Skeletal muscle tissue (tissue), 4 donors: Measurements from ENCODE around the gene THPO. TPM values are rescaled to one million over a fixed set of nuclear protein-coding genes. Genes with fewer than 3 reads are reported as not detected.

Source experiments
- H3K27ac ChIP-seq: one replicate; pipeline ENCODE4 v1.7.0; 2013; ENCODE audit warnings: mild to moderate bottlenecking, low read depth, low read length, inconsistent platforms
- H3K27me3 ChIP-seq, 3 donors: one replicate each; pipeline ENCODE4 v1.7.0; 2013; ENCODE audit warnings: low read length in 3 of 3; ENCODE audit not compliant: control insufficient read depth in 3 of 3, insufficient read depth in 3 of 3
- H3K36me3 ChIP-seq, 3 donors: one replicate each; pipeline ENCODE4 v1.7.0; 2013; ENCODE audit warnings: low read length in 3 of 3; ENCODE audit not compliant: control insufficient read depth in 3 of 3, insufficient read depth in 3 of 3
- H3K4me1 ChIP-seq, 3 donors: one replicate each; pipeline ENCODE4 v1.7.0; 2013; ENCODE audit warnings: low read length in 3 of 3, mild to moderate bottlenecking in 3 of 3; ENCODE audit not compliant: control insufficient read depth in 3 of 3, insufficient read depth in 3 of 3
- H3K4me3 ChIP-seq, 3 donors: one replicate each; pipeline ENCODE4 v1.7.0; 2013; ENCODE audit warnings: low read length in 3 of 3
- H3K9ac ChIP-seq, 3 donors: one replicate each; pipeline ENCODE4 v1.7.0; 2013; ENCODE audit warnings: low read length in 3 of 3, mild to moderate bottlenecking in 3 of 3, moderate library complexity in 2 of 3, low read depth in 1 of 3
- H3K9me3 ChIP-seq, 3 donors: one replicate each; pipeline ENCODE4 v1.7.0; 2013; ENCODE audit warnings: low read length in 3 of 3; ENCODE audit not compliant: control insufficient read depth in 3 of 3
- total RNA-seq: library from RNA; depleted of rRNA; stranded (reverse); fragments of >200 nt; gene quantifications from one replicate; pipeline ENCODE4 v1.2.3, GENCODE V29; 2014
- donor health status: Osteomylitis.

The THPO gene
- total RNA-seq, 1 donor from 2014 or later, result under 0.01 TPM

GRCh38 chr3:184386047-184386806, 8.2 kb upstream of the THPO start:
- Histone ChIP-seq H3K27me3 (peaks cover 0 to 3% (median 2%) of the 10 kb centered on the region in 3 donors), H3K9me3 (no peaks in the 10 kb centered on the region), H3K4me3 (no peak overlapping the region), H3K9ac (no peak overlapping the region), H3K36me3 (peaks cover 0 to 24% (median 3%) of the 10 kb centered on the region in 3 donors), H3K4me1 (peaks cover 4 to 10% (median 8%) of the 10 kb centered on the region in 3 donors), H3K27ac (no peak overlapping the region)

- H3K9ac ChIP-seq, result no peak overlapping the region
- H3K4me1 ChIP-seq, result peaks cover 10 to 18% (median 15%) of the 10 kb centered on the region in 3 donors
- no peaks in the 10 kb centered on the region for H3K9me3 ChIP-seq
- no peak overlapping the region for H3K27ac ChIP-seq
- H3K36me3 ChIP-seq, result peaks cover 0 to 24% (median 3%) of the 10 kb centered on the region in 3 donors
- H3K4me3 ChIP-seq, result no peak overlapping the region
- H3K27me3 ChIP-seq, result peaks cover 0 to 9% (median 7%) of the 10 kb centered on the region in 3 donors
Observed at GRCh38 chr3:184384856-184385422, 6.9 kb upstream of the THPO start.

GRCh38 chr3:184384342-184384741, 6.3 kb upstream of the THPO start:
- H3K27me3 ChIP-seq, result peaks cover 0 to 9% (median 8%) of the 10 kb centered on the region in 3 donors
- peaks cover 11 to 19% (median 17%) of the 10 kb centered on the region in 3 donors for H3K4me1 ChIP-seq
- peaks cover 0 to 23% (median 3%) of the 10 kb centered on the region in 3 donors for H3K36me3 ChIP-seq

GRCh38 chr3:184383033-184383740, 5.2 kb upstream of the THPO start:
- Histone ChIP-seq H3K4me1 (peaks cover 23 to 30% (median 28%) of the 10 kb centered on the region in 3 donors), H3K4me3 (no peak overlapping the region), H3K9me3 (no peaks in the 10 kb centered on the region), H3K27ac (no peak overlapping the region), H3K27me3 (peaks cover 0 to 14% (median 9%) of the 10 kb centered on the region in 3 donors), H3K36me3 (peaks cover 0 to 16% (median 3%) of the 10 kb centered on the region in 3 donors), H3K9ac (no peak overlapping the region)

More at GRCh38 chr3:184384342-184384741, 6.3 kb upstream of the THPO start:
- H3K9me3 ChIP-seq, result no peaks in the 10 kb centered on the region
- no peak overlapping the region for H3K27ac ChIP-seq
- no peak overlapping the region for H3K9ac ChIP-seq
- H3K4me3 ChIP-seq, result no peak overlapping the region

GRCh38 chr3:184382326-184383032, 4.5 kb upstream of the THPO start:
- H3K36me3 ChIP-seq, result peaks cover 0 to 9% (median 3%) of the 10 kb centered on the region in 3 donors
- H3K9ac ChIP-seq, result no peak overlapping the region
- H3K27ac ChIP-seq, result no peak overlapping the region
- peaks cover 30 to 37% (median 35%) of the 10 kb centered on the region in 3 donors for H3K4me1 ChIP-seq
- peaks cover 0 to 14% (median 9%) of the 10 kb centered on the region in 3 donors for H3K27me3 ChIP-seq
- H3K4me3 ChIP-seq, result no peak overlapping the region
- no peaks in the 10 kb centered on the region for H3K9me3 ChIP-seq

DNA sequence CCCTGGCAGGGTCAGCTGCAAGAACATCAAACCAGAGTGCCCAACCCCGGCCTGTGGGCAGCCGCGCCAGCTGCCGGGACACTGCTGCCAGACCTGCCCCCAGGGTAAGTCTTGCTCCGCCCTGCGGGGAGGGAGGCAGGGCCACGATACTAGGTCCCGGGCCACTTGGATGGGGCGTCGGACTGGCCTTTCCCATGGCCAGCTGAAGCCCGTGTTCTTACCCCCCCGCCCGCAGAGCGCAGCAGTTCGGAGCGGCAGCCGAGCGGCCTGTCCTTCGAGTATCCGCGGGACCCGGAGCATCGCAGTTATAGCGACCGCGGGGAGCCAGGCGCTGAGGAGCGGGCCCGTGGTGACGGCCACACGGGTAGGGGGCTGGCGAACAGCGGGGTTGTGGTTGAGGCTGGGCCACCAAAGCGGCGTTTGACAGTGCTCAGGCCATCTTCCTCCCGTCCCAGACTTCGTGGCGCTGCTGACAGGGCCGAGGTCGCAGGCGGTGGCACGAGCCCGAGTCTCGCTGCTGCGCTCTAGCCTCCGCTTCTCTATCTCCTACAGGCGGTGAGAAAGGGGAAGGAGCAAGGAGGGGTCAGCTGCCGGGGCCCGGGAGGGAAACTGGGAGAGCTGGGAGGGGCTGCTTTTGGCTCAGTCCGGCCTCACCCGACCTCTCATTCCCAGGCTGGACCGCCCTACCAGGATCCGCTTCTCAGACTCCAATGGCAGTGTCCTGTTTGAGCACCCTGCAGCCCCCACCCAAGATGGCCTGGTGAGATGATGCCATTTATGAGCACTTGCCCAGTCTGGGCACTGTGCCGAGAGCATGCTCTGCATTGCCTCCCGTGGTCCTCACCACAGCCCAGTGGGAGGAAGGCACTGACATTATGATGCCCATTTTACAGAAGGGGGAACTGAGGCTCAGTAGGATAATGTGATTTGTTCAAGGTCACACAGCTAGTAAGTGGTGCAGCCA, 3.5 kb upstream of the THPO start:
- no peak overlapping the region for H3K27ac ChIP-seq
- H3K4me1 ChIP-seq, result peaks cover 35 to 42% (median 40%) of the 10 kb centered on the region in 3 donors
- H3K27me3 ChIP-seq, result peaks cover 0 to 14% (median 9%) of the 10 kb centered on the region in 3 donors
- H3K9ac ChIP-seq, result peak overlapping the region in 2 of 3 donors; percentile 69 to 73
- no peaks in the 10 kb centered on the region for H3K9me3 ChIP-seq
- H3K36me3 ChIP-seq, result peaks cover 0 to 9% (median 3%) of the 10 kb centered on the region in 3 donors
- peak overlapping the region; percentile 61 to 73 (median 69) for H3K4me3 ChIP-seq

GRCh38 chr3:184380627-184381260, 2.7 kb upstream of the THPO start:
- H3K27ac ChIP-seq, result no peak overlapping the region
- H3K4me3 ChIP-seq, result peak overlapping the region; percentile 61 to 73 (median 69)
- H3K9ac ChIP-seq, result peak overlapping the region; percentile 69 to 73 (median 72)
- peaks cover 0 to 19% (median 9%) of the 10 kb centered on the region in 3 donors for H3K27me3 ChIP-seq
- peaks cover 35 to 42% (median 40%) of the 10 kb centered on the region in 3 donors for H3K4me1 ChIP-seq
- H3K36me3 ChIP-seq, result peaks cover 0 to 10% (median 3%) of the 10 kb centered on the region in 3 donors
- H3K9me3 ChIP-seq, result no peaks in the 10 kb centered on the region

- Histone ChIP-seq H3K27ac (no peak overlapping the region), H3K9me3 (no peaks in the 10 kb centered on the region), H3K36me3 (peaks cover 3 to 15% (median 5%) of the 10 kb centered on the region in 3 donors), H3K27me3 (peaks cover 0 to 19% (median 9%) of the 10 kb centered on the region in 3 donors), H3K4me3 (peak overlapping the region in 2 of 3 donors; percentile 69 to 73), H3K9ac (peak overlapping the region; percentile 69 to 73 (median 72)), H3K4me1 (peaks cover 35 to 42% (median 40%) of the 10 kb centered on the region in 3 donors)
Observed at GRCh38 chr3:184380185-184380626, 2.2 kb upstream of the THPO start.
